Endodermal cell (in vitro differentiated cells): ENCODE measurements around the gene LOXL1. TPM values are rescaled to one million over a fixed set of nuclear protein-coding genes. Genes with fewer than 3 reads are reported as not detected.

Experiments
- DNase-seq: peaks from one replicate; pipeline ENCODE4 v3.0.0-alpha.2; 2017
- H3K27ac ChIP-seq: 2 replicates; pipeline ENCODE4 v1.5.1; 2013; ENCODE audit warnings: mild to moderate bottlenecking, low read depth, low read length, moderate library complexity
- H3K27me3 ChIP-seq: 2 replicates; pipeline ENCODE4 v1.6.1; 2013; ENCODE audit warnings: mild to moderate bottlenecking, low read length, moderate library complexity; ENCODE audit not compliant: insufficient read depth, control insufficient read depth, poor library complexity, severe bottlenecking
- H3K36me3 ChIP-seq: 2 replicates; pipeline ENCODE4 v1.7.0; 2013; ENCODE audit warnings: mild to moderate bottlenecking, low read length, moderate library complexity; ENCODE audit not compliant: control insufficient read depth, insufficient read depth
- H3K4me1 ChIP-seq: one replicate; pipeline ENCODE4 v1.7.0; 2013; ENCODE audit warnings: low read length; ENCODE audit not compliant: control insufficient read depth, insufficient read depth
- H3K4me3 ChIP-seq: 2 replicates; pipeline ENCODE4 v1.5.1; 2013; ENCODE audit warnings: mild to moderate bottlenecking, low read length, moderate library complexity
- H3K9ac ChIP-seq: 2 replicates; pipeline ENCODE4 v1.6.1; 2013; ENCODE audit warnings: mild to moderate bottlenecking, low read length, moderate library complexity; ENCODE audit not compliant: poor library complexity, severe bottlenecking; ENCODE audit errors: extremely low read depth
- H3K9me3 ChIP-seq: 2 replicates; pipeline ENCODE4 v1.6.1; 2013; ENCODE audit warnings: mild to moderate bottlenecking, low read length, moderate library complexity; ENCODE audit not compliant: control insufficient read depth
- H3K27ac Mint-ChIP-seq: 2 replicates; pipeline ENCODE4 v1.8.0; 2020; ENCODE audit warnings: mixed read lengths
- H3K27me3 Mint-ChIP-seq: 2 replicates; pipeline ENCODE4 v1.8.0; 2021; ENCODE audit warnings: mild to moderate bottlenecking, mixed read lengths; ENCODE audit not compliant: insufficient read depth
- H3K36me3 Mint-ChIP-seq: 2 replicates; pipeline ENCODE4 v1.8.0; 2020; ENCODE audit warnings: low read depth, mixed read lengths
- H3K4me1 Mint-ChIP-seq: 2 replicates; pipeline ENCODE4 v1.8.0; 2020; ENCODE audit warnings: mixed read lengths
- H3K4me3 Mint-ChIP-seq: 2 replicates; pipeline ENCODE4 v1.8.0; 2020; ENCODE audit warnings: mild to moderate bottlenecking, moderate library complexity, mixed read lengths
- H3K9me3 Mint-ChIP-seq: 2 replicates; pipeline ENCODE4 v1.8.0; 2020; ENCODE audit warnings: mild to moderate bottlenecking, mixed read lengths
- WGBS, 2 experiments: methylation state at CpG; one replicate each; pipeline versions ENCODE4 v1.1.5 to v1.1.7; 2013; ENCODE audit warnings: missing lambda C conversion rate in 2 of 2, mixed read lengths in 1 of 2; ENCODE audit not compliant: insufficient coverage in 1 of 2, insufficient read length in 1 of 2; 5-methylcytosine and 5-hydroxymethylcytosine counted together
- total RNA-seq, 2 donors: library from RNA; stranded (reverse); fragmentation: NEBNext Ultra II Directional in 1 of 2; extraction: Animal tissue kit (Norgen Biotek cat#: 25700) in 1 of 2; gene quantifications; 2 replicates in 1 of 2; 3 replicates in 1 of 2; pipeline ENCODE4 v1.2.1, GENCODE V29; 2021
- TF ChIP-seq, protein P1 (sequence below): fragments of 200-600 bp; sonication (generic); conservative IDR thresholded peaks from 2 replicates; pipeline ENCODE4 v1.5.0; 2021; ENCODE audit warnings: antibody characterized with exemption, mild to moderate bottlenecking

Gene LOXL1
- total RNA-seq, 2 donors from 2014 or later: 21.3 to 31.8 TPM

DNA sequence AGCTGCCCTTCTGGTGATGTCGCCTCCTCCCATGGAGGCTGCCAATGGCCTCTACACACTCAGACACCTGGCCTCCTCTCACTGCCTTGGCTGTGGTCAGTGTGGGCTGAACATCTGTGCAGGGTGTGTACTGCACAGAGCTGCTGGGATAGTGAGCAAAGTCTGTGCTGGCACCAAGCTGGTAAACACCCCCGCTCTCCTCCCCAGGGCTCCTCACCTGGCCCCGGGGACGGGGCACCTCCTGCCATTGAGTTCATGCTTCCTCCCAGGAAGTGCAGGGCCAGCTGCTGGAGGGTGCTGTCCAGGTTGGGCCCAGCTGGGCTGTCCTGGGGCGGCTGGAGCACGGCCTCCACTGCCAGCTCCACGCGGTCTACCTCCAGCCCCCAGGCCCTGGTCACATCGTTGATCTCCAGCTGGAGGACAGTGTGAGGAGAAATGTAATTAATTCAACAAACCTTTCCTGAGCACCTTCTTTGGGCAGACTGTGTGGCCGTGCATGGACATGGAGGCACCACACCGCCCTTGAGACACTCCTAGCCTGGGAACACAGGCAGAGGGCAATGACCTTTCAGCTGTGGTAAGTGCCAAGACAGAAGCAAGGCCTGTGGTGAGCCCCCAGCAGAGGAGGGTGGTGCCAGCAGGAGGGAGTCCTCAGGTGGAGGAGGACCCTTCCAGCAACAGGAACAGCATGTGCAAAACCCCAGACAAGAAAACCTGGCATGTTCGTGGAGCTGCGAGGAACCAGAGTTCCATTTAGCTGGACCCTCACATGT is 59.0 kb downstream of the LOXL1 start:
- Mint-ChIP-seq H3K27ac (no peak overlapping the region), H3K27me3 (no peaks in the 10 kb centered on the region), H3K4me1 (no peaks in the 10 kb centered on the region), H3K36me3 (no peaks in the 10 kb centered on the region), H3K4me3 (no peak overlapping the region), H3K9me3 (no peaks in the 10 kb centered on the region)
- H3K4me3 ChIP-seq: no peak overlapping the region
- H3K27me3 ChIP-seq: no peaks in the 10 kb centered on the region
- H3K4me1 ChIP-seq: no peaks in the 10 kb centered on the region
- TF ChIP-seq, protein P1, sequence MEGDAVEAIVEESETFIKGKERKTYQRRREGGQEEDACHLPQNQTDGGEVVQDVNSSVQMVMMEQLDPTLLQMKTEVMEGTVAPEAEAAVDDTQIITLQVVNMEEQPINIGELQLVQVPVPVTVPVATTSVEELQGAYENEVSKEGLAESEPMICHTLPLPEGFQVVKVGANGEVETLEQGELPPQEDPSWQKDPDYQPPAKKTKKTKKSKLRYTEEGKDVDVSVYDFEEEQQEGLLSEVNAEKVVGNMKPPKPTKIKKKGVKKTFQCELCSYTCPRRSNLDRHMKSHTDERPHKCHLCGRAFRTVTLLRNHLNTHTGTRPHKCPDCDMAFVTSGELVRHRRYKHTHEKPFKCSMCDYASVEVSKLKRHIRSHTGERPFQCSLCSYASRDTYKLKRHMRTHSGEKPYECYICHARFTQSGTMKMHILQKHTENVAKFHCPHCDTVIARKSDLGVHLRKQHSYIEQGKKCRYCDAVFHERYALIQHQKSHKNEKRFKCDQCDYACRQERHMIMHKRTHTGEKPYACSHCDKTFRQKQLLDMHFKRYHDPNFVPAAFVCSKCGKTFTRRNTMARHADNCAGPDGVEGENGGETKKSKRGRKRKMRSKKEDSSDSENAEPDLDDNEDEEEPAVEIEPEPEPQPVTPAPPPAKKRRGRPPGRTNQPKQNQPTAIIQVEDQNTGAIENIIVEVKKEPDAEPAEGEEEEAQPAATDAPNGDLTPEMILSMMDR: no peak
- H3K36me3 ChIP-seq: no peaks in the 10 kb centered on the region
- no peaks in the 10 kb centered on the region for H3K9me3 ChIP-seq
- H3K9ac ChIP-seq: no peak overlapping the region
- peak overlapping the region; percentile 59 for H3K27ac ChIP-seq
- 89 to 95% methylated on average over 11 to 13 of the region's 13 CpGs for WGBS, 2 experiments
- no peak for DNase-seq

DNA sequence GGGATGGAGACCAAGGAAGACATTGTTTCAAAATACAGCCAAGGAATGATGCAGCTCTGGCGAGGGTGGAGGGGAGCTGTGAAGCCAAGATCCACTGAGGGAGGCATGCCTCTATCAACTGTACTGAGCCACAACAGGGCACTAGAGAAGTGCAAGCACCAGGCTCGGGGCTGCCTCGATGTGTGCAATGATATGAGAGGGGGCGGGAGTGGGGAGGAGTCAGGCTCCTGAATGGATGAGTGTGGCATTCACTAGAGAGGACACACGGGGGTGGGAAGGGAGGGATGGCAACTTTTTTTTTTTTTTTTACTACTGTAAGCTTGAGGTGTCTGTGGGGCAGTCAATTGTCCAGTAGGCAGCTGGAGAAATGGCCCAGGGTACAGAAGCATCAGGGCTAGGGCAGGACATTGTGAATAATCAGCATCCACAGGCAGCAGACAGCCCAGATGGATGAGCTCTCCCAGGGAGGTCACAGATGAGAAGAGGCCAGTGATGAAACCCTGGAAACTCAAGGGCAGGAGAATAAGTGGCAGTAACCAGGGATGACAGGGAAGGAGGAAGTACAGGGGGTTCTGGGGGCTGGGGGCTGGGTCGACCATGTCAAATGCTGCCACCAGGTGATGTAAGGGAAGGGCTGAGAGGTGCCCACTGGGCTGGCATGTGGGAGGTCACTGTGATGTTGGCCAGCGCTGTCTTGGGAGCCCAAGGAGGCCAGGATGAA is 60.0 kb downstream of the LOXL1 start:
- H3K27ac ChIP-seq: peak overlapping the region; percentile 59
- no peak for DNase-seq
- H3K27me3 Mint-ChIP-seq: no peaks in the 10 kb centered on the region
- H3K4me1 Mint-ChIP-seq: no peaks in the 10 kb centered on the region
- H3K4me3 ChIP-seq: no peak overlapping the region
- no peaks in the 10 kb centered on the region for H3K4me1 ChIP-seq
- H3K9ac ChIP-seq: no peak overlapping the region
- no peaks in the 10 kb centered on the region for H3K36me3 Mint-ChIP-seq
- WGBS, 2 experiments: 72 to 83% methylated on average over 6 to 7 of the region's 7 CpGs
- TF ChIP-seq, protein P1: no peak
- no peak overlapping the region for H3K4me3 Mint-ChIP-seq
- H3K36me3 ChIP-seq: no peaks in the 10 kb centered on the region
- no peak overlapping the region for H3K27ac Mint-ChIP-seq
- H3K9me3 Mint-ChIP-seq: no peaks in the 10 kb centered on the region
- H3K27me3 ChIP-seq: no peaks in the 10 kb centered on the region
- H3K9me3 ChIP-seq: no peaks in the 10 kb centered on the region

DNA sequence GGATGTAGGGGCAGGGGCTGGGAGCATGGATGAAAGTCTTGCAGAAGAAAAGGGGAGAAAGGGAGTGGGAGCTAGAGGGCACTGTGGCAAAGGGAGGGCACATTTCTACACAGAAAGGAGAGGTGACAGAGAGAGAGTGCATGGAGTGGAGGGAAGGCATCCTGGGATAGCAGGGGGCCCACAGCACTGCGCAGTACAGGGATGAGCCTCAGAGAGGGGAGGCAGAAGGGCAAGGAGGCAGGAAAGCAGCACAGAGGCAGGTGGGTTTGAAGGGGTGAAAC is 60.5 kb downstream of the LOXL1 start:
- Histone ChIP-seq H3K27me3 (no peaks in the 10 kb centered on the region), H3K4me3 (no peak overlapping the region), H3K4me1 (no peaks in the 10 kb centered on the region), H3K9ac (no peak overlapping the region), H3K36me3 (no peaks in the 10 kb centered on the region), H3K27ac (peak overlapping the region; percentile 53), H3K9me3 (no peaks in the 10 kb centered on the region)
- Mint-ChIP-seq H3K4me3 (no peak overlapping the region), H3K4me1 (no peaks in the 10 kb centered on the region), H3K36me3 (no peaks in the 10 kb centered on the region), H3K27me3 (no peaks in the 10 kb centered on the region), H3K27ac (no peak overlapping the region), H3K9me3 (no peaks in the 10 kb centered on the region)
- no peak for DNase-seq
- WGBS, 2 experiments: 80 to 83% methylated on average over 1 of the region's 1 CpG
- TF ChIP-seq, protein P1: no peak
